GM18870 (cell line): ENCODE data around the gene CC2D2A.

Source experiments
- ATAC-seq: cut with Tn5 transposase; IDR thresholded peaks from one replicate; pipeline ENCODE4 v1.9.1; 2021; ENCODE audit warnings: moderate library complexity; ENCODE audit not compliant: unreplicated experiment

CC2D2A gene

GRCh38 chr4:15459706-15460105, 10.0 kb upstream of the CC2D2A start:
- no peak for ATAC-seq

- ATAC-seq, result no peak
Measured at GRCh38 chr4:15466596-15466995, 3.1 kb upstream of the CC2D2A start.

- no peak for ATAC-seq
Measured at GRCh38 chr4:15470128-15470475, 420 bp downstream of the CC2D2A start.

- no peak for ATAC-seq
Measured at GRCh38 chr4:15476396-15476795, 6.7 kb downstream of the CC2D2A start.

- ATAC-seq, result no peak
Measured at GRCh38 chr4:15478724-15479088, 9.0 kb downstream of the CC2D2A start.

GRCh38 chr4:15479089-15479912, 9.6 kb downstream of the CC2D2A start:
- ATAC-seq, result no peak

- no peak for ATAC-seq
Measured at GRCh38 chr4:15479913-15480185, 10.2 kb downstream of the CC2D2A start.

- ATAC-seq, result no peak
Measured at GRCh38 chr4:15481961-15482745, 12.5 kb downstream of the CC2D2A start.

- ATAC-seq, result no peak
Measured at GRCh38 chr4:15482842-15483241, 13.2 kb downstream of the CC2D2A start.

- no peak for ATAC-seq
Measured at GRCh38 chr4:15488136-15488535, 18.5 kb downstream of the CC2D2A start.

GRCh38 chr4:15488658-15489470, 19.2 kb downstream of the CC2D2A start:
- ATAC-seq, result no peak

GRCh38 chr4:15489551-15489950, 19.9 kb downstream of the CC2D2A start:
- no peak for ATAC-seq

- no peak for ATAC-seq
Measured at GRCh38 chr4:15493411-15493810, 23.7 kb downstream of the CC2D2A start.

GRCh38 chr4:15495621-15496020, 25.9 kb downstream of the CC2D2A start:
- no peak for ATAC-seq

- no peak for ATAC-seq
Measured at GRCh38 chr4:15498356-15498755, 28.7 kb downstream of the CC2D2A start.

GRCh38 chr4:15500701-15501100, 31.0 kb downstream of the CC2D2A start:
- ATAC-seq, result no peak

- ATAC-seq, result no peak
Measured at GRCh38 chr4:15501941-15502340, 32.3 kb downstream of the CC2D2A start.

GRCh38 chr4:15502384-15502783, 32.7 kb downstream of the CC2D2A start:
- no peak for ATAC-seq

GRCh38 chr4:15504041-15504440, 34.4 kb downstream of the CC2D2A start:
- no peak for ATAC-seq

GRCh38 chr4:15506464-15506863, 36.8 kb downstream of the CC2D2A start:
- no peak for ATAC-seq

GRCh38 chr4:15507679-15508078, 38.0 kb downstream of the CC2D2A start:
- ATAC-seq, result no peak

- no peak for ATAC-seq
Measured at GRCh38 chr4:15510961-15511360, 41.3 kb downstream of the CC2D2A start.
